ENCODE measurements around the gene FBXO9.

FBXO9 gene

GRCh38 chr6:53139841-53140413, 74.7 kb downstream of the FBXO9 start:
- no peak for DNase-seq

GRCh38 chr6:53142810-53143209, 77.6 kb downstream of the FBXO9 start:
- no peak for DNase-seq

DNA sequence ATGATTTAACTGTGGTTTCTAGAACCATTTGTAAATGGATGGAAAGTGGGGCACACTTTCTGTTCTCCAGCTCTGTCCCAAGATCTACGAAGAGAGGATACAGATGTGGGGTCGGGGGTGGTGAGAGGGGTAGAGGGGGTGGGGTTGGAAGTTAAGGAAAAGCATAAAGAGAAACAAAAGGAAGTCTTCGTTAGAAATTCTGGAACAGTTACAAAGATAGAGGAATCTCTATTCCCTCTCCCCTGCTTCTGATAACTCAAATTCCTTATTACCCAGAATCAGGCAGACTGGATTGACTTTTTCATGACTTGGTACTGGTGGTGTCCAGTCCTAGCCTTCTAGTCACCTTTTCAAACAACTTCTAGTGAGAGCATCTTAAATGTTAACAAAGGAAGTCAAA, 78.5 kb downstream of the FBXO9 start:
- DNase-seq = no peak

DNA sequence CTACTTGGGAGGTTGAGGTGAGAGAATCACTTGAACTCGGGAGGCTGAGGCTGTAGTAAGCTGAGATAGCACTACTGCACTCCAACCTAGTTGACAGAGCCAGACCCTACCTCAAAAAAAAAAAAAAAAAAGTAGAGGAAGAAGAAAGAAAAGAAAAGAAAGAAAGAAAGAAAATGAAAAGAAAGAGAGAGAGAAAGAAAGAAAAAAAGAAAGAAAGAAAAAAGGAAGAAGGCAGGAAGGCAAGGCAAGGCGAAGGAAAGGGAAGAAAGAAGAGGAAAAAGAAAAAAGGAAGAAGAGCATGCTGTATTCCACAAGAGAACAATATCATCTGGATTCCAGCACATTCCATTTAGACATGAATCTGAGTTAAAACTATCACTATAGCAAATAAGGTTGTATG, 79.6 kb downstream of the FBXO9 start:
- DNase-seq = no peak

GRCh38 chr6:53148684-53149083, 83.5 kb downstream of the FBXO9 start, which contains the start of gene GCM1:
TSS of gene GCM1 (minus strand) at chr6:53148841. CDS start at chr6:53145632, 3,209 bp downstream.
- DNase-seq = no peak

Data from T-helper 2 cell (primary cell).